Endothelial cell of umbilical vein (primary cell): Measurements from ENCODE around the gene TBC1D5.

ENCODE experiments used
- POLR2A ChIP-seq: IDR thresholded peaks from 2 replicates; pipeline ENCODE4 v1.6.1; 2012; ENCODE audit warnings: low read depth, mild to moderate bottlenecking, control low read depth, low read length
- POLR2AphosphoS5 ChIP-seq: IDR thresholded peaks from 2 replicates; pipeline ENCODE4 v1.6.1; 2012; ENCODE audit warnings: low read depth, mild to moderate bottlenecking, control low read depth, low read length, moderate library complexity; ENCODE audit not compliant: insufficient read depth
- TF ChIP-seq, protein P1 (sequence below), 2 donors: IDR thresholded peaks; 1 replicate in 1 of 2; 2 replicates in 1 of 2; pipeline ENCODE4 v1.5.1; 2011; ENCODE audit warnings: low read length in 2 of 2, mild to moderate bottlenecking in 2 of 2, moderate library complexity in 2 of 2, control low read depth in 1 of 2, inconsistent platforms in 1 of 2, low read depth in 1 of 2; ENCODE audit not compliant: insufficient read depth in 1 of 2; ENCODE audit errors: extremely low read depth in 1 of 2

DNA sequence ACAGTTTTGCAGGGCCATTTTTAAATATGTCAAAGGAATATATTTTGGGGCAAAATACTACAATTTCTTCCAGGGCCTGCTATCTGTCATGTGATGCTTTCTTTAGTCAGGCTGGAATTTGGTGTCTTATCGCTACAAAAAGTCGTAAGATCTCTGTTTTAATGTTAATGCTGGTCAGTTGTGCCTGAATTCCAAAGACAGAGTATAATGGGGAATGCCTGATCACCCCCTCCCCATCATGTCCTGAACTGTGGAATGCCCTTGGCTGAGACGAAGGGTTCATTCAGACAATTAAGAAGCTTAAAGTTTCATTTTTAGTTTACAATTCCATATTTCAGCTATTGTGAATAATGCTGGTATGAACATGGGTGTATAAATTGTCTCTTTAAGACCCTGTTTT is 203.0 kb downstream of the TBC1D5 start:
- no peak for TF ChIP-seq POLR2A
- TF ChIP-seq, protein P1, sequence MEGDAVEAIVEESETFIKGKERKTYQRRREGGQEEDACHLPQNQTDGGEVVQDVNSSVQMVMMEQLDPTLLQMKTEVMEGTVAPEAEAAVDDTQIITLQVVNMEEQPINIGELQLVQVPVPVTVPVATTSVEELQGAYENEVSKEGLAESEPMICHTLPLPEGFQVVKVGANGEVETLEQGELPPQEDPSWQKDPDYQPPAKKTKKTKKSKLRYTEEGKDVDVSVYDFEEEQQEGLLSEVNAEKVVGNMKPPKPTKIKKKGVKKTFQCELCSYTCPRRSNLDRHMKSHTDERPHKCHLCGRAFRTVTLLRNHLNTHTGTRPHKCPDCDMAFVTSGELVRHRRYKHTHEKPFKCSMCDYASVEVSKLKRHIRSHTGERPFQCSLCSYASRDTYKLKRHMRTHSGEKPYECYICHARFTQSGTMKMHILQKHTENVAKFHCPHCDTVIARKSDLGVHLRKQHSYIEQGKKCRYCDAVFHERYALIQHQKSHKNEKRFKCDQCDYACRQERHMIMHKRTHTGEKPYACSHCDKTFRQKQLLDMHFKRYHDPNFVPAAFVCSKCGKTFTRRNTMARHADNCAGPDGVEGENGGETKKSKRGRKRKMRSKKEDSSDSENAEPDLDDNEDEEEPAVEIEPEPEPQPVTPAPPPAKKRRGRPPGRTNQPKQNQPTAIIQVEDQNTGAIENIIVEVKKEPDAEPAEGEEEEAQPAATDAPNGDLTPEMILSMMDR (IDR thresholded peaks at IDR 0.05; ENCODE audit: extremely low read depth in 1 of 2, insufficient read depth in 1 of 2, low read depth in 1 of 2, low read length in 2 of 2): no peak
- no peak for TF ChIP-seq POLR2AphosphoS5
